Amygdala (tissue), 56 donors: ENCODE results near the gene LRRC61.

Source experiments
- DNase-seq, 56 donors: peaks; one replicate each; lab custom pipeline; 2025; lab: John Stamatoyannopoulos, UW

LRRC61 gene

DNA sequence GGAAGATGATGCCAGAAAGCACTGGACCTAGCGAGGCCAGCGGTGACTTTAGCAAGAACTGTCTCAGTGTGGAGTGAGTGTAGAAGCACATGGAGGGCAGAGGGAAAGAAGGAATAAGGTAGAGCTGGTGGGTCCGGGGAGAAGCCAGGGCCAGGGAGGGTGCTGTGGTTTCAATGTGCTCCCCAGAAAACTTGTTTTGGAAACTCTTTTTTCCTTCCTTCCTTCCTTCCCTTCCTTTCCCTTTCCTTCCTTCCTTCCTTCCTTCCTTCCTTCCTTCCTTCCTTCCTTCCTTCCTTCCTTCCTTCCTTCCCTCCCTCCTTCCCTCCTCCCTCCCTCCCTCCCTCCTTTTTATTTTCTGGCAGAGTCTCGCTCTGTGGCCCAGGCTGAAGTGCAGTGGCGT is 23.8 kb downstream of the LRRC61 start:
- no peak for DNase-seq

DNA sequence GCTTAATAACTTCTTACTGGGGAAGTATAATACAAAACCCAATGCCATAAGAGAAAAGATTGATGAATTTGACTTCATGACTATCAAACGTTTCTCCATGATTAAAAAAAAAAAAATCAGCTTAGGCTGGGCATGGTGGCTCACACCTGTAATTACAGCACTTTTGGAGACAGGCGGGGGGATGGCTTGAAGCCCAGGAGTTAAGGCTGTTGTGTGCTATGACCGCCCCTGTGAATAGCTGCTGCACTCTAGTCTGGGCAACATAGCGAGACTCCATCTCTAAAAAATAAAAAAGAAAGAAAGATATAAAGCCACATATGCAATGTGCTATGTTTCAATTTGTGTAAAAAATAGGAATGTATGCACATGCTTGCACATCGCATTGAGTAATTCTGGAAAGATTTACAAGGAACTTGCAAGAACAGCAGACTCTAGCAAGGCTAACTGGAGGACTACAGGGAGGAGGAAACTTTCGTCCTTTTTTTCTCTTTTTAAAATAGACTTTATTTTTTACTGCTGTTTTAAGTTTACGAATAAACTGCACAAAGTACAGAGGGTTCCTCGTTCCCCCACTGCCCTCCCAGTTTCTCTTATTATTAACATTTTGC is 28.5 kb downstream of the LRRC61 start:
- DNase-seq = no peak

DNA sequence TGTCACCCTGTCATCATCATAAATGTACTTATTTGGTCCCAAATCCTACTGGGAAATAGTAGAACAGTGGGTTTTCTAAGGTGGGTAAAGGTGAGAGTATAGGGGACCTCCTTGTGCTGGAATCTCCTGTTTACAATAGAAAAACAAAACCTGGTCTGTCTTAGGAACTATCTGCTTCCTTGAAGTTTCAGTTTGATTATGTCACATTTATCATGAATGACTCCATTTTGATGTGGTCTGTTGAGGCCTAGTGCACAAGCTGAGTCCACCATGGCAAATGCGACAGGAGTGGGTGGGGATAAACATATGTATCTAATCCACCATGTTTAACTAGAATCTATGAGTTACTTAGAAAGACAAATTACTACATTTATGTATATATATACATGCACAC is 32.5 kb downstream of the LRRC61 start:
- no peak for DNase-seq

DNA sequence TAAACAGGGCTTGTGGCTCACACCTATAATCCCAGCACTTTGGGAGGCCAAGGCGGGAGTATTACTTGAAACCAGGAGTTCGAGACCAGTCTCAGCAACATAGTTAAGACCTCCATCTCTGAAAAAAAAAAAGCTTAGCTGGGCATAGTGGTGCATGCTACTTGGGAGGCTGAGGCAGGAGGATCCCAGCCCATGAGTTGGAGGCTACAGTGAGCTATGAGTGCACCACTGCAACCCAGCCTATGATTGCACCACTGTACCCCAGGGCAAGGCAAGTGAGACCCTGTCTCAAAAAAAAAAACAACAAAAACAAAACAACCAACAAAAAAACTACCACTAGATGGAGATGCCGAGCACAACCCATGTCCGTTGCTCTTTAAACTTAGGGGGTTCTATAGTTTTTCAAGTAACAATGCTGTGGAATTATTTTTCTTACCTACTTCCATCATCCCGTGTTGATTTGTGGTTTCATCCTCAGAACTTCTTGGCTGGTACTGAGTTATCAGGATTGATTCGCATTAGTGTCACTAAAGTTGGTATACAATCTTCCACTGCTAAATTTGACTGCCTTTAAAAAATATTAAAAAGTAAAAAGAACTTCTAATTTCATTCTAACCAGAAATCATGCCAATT is 33.2 kb downstream of the LRRC61 start:
- DNase-seq = no peak

DNA sequence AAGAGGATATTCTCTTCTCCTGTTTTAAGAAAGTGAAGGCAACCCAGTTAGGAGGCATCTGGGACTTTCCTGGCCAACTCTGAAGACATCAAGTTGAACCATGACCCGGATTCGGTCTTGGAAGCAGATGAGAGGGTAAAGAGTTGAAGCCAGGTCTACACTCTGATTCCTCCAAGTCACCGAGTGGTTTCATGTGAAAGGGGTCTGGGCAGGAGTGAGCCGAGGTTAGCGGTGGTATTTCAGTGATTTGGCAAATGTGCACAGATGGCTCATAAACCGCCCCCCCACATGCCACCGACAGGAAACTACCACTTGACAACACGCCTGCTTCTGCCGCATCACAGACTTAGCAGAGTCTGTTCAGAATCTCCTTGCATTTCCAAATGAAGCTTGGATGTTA is 34.1 kb downstream of the LRRC61 start:
- no peak for DNase-seq

DNA sequence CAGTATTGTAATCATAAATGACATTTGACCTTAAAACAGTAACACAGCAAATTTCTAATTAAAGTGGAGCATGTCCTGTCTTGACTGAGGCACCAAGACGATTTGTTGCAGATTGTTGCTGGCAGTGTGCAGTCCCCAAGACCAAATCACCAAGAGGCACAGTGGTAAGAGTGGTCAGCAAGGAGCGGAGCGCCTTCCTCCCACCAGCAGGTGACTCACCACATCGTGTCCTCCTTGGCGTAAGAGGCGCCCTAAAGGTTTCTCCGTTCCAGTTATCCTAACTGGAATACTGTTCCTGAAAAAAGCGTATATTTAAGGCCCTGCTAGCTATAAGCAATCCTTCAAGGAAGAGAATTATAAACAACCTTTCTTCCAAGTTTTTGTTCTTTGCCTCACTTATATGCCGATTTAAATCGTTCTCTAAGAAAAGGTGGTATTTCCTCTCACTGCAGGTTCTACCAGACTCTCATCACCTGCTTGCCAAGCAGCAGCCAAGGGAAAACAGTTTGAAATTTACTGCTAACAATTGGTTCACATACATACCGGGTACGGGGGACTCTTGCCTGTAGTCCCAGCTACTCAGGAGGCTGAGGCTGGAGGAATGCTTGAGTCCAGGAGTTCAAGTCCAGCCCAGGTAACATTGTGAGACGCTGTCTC is 34.7 kb downstream of the LRRC61 start:
- DNase-seq = no peak

DNA sequence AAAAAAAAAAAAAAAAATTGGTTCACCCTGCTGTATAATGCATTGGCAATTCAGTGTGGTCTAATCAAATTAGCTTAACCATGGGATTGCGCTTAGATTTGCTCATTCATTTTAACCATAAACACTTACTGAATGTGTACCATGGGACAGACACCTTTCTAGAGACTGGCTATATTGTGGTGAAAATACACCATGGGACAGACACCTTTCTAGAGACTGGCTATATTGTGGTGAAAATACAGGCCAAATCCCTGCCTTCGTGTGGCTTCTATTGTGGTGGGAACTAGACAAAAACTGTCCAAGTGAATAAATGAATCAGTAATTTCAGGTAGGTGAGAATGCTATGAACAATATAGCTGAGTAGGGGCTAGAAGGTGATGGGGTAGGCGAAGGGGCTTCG is 35.3 kb downstream of the LRRC61 start:
- DNase-seq = no peak

DNA sequence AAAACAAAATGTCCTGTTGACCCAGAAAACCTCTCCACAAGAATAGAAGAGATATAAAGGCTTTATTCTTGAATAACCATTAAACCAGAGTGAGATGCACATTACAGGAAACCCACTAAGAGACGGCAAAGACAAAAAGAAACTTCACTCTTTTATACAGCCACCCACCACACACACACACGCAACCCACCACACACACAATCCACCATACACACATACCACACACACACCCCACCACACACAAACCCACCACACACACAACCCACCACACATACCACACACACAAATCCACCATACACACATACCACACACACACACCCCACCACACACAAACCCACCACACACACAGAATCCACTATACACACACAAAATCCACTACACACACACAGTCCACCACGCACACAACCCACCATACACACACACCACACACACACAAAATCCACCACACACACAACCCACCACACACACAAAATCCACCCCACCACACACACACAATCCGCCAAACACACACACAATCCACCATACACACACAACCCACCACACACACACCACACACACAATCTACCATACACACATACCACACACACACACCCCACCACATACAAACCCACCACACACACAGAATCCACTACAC is 36.0 kb downstream of the LRRC61 start:
- no peak for DNase-seq

DNA sequence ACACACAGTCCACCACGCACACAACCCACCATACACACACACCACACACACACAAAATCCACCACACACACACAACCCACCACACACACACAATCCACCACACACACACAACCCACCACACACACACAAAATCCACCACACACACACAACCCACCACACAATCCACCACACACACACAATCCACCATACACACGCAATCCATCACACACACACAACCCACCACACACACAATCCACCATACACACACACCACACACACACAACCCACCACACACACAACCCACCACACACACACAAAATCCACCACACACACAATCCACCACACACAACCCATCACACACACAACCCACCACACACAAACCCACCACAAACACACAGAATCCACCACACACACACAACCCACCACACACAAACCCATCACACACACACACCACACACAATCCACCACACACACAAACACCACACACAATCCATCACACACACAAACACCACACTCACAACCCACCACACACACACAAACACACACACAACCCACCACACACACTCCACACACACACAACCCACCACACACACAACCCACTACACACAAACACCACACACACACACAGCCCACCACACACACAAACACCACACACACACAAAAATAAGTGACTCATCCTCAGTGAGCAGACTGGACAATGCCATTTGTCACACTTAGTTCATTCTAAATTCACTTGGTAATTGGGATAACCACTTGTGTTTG is 36.6 kb downstream of the LRRC61 start:
- DNase-seq = no peak

DNA sequence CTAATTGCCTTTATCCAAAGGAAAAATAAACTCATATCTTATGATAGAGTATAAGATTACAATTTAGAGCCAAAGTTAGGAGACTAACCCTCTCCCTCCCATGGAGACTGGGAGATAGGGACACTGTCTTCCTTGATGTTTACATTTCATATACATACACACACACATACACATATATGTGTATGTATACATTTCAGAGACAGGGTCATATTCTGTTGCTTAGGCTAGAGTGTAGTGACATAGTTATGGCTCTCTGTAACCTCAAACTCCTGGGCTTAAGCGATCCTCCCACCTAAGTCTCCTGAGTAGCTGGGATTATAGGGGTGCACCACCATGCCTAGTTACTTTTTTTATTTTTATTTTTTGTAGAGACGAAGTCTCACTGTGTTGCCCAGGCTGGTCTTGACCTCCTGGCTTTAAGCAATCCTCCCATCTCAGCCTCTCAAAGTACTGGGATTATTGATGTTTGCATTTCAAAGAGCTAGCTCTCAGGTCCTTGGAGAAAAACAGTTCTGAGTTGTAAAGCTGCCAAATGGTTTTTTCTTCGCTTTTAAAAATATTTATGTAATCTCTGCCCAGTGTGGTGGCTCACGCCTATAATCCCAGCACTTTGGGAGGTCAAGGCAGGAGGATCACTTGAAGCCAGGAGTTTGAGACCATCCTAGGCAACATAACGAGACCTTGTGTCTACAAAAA is 37.4 kb downstream of the LRRC61 start:
- DNase-seq = no peak

DNA sequence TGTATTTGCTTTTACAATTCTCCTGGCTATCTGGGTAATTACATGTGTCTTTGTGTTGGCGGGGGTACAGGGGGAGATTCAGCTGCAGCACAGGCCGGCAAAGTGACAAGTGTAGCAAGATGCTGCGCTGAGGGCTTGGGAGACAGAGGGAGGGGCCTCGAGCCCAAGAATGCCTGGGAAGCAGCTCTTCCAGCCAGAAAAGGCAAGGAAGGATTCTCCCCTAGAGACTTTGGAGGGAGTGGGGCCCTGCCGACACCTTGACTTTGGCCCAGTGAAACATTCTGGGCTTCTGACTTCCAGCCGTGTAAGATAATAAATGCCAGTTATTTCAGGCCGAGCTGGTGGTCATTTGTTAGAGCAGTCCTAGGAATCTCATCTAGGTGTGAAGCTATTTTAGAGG is 38.2 kb downstream of the LRRC61 start:
- no peak for DNase-seq

DNA sequence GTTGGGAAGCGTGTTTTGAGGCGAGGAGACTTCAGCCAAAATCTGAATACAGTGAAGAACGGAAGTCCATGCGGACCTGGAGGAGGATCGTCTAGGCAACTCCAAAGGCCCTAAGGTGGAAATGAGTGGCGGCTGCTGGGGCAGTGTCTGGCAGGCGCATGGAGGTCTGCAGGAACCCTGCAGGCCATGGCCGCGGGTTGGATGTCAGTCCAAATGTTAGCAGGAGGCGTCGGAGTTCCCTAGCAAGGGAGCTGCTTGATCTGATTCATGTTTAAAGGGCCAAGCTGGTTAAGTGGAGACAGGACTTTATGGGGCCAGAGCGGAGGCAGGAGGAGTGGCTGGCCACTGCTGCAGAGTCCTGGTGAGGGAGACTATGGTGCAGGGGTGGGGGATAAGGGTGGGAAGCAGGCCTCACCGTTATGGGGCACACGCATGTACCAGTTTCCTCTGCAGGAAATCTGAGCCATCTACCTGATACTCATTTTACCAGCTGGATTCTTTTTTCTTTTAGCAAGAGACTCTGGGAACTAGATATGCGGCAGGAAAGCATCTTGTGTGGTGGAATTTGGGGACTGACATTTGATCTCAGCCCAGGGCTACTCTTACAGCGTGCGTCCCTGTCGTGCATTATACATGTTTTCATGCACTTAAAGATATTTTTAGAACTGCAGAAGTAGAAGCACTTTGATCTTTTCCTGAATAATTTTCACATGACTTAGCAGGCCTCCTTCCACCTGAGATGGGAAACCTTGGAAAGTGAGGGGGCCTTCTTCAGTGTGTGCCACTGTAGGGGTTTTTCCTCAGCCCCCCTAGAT is 38.9 kb downstream of the LRRC61 start:
- DNase-seq = no peak

DNA sequence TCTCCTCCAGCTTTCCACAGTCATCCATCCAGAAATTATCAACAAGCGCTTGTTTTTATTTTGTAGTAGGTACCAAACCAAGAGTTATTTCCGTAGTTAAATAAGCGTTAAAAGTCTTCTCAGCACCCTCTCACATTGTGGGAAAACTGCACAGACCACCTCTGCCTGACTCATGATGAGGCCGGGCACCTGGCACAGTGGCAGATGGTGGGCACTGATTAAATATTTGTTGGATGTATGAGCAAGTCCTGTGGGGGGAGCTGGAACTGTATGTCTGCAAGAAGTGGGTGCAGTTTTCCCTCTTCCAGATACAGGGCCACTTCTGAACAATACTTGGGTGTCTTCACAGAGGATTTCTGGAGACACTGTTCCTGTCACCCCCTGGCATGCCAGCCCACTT is 40.2 kb downstream of the LRRC61 start:
- DNase-seq = no peak

DNA sequence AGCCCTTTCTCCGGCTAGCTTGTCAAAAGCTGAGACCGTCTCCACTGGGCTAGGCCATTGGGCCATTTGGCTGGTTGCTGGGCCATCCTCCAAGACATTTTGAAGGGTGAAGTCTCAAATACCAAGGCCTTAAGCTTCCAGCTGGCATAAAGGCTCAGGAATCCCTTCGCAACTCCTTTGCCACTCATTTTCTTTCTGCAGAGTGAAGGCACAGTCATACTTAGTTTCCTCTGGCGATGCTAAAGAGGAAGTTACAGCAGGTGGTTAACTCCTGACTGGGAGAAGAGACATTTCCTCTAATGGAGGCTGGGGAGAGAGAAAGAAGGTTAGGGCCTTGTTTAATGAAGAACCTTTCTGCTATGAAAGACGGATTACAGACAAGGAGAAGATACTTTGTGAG is 40.7 kb downstream of the LRRC61 start:
- no peak for DNase-seq

DNA sequence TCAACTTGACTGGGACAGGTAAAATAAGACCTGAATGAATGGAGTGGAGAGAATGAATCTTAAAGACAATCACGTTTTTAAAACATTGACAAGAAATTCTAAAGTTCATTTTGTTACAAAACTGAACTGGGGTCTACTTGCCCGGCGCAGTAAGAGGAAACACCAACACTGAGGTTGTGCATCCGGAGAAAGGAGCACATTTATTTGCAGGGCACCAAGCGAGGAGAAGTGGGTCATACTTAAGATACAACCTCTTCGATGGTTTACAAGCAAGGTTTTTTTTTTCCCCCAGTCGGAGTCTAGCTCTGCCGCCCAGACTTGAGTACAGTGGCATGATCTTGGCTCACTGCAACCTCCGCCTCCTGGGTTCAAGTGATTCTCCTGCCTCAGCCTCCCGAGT is 42.0 kb downstream of the LRRC61 start:
- DNase-seq = no peak

DNA sequence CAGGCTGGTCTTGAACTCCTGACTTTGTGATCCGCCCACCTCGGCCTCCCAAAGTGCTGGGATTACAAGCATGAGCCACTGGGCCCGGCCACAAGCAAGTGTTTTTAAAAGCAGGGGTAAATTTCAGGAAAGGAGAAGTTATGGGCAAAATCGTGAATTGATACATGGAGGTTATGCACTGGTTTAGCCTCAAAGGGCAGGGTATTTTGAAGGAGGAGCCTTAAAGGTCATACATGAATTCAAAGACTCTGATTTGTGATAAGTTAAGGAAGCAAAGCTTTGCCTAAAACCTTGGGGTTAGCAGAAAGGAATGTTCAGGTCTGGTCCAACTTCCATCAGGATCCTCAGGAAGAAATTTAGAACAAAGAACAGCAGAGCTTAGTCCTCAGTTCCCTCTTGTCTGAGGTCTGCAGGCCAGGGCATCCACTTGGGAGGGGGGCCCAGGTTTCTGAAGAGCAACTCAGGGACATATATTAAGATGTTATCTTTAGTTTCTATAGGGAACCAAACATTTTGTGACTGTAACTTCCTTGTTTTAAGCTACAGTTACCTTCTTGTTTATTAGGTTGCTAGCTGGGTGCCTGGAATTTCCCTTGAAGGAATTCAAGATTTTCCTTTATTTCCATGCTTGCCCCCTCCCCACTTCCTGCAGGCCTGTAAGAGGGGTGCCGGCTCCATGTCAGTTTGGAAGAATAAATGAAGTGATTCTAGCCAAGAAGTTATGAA is 42.7 kb downstream of the LRRC61 start:
- DNase-seq = no peak

DNA sequence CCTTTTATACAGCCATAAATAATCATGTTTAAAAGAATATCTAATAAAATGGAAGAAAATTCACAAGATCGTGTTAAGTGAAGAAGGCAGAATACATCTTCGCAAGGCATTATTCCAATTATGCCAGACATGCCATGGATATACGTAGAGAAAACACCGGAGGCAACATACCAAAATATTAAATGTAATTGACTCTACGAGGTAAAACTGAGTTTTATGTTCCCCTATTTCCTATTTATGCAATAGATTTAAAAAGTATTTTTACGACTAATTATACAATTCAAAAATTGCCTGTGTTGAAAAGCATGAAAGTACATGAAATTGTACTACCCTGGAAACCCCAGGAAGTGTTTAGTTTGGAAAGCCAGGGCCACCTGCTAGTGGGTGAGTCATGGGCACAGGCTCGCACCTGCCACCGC is 44.5 kb downstream of the LRRC61 start:
- DNase-seq = no peak

DNA sequence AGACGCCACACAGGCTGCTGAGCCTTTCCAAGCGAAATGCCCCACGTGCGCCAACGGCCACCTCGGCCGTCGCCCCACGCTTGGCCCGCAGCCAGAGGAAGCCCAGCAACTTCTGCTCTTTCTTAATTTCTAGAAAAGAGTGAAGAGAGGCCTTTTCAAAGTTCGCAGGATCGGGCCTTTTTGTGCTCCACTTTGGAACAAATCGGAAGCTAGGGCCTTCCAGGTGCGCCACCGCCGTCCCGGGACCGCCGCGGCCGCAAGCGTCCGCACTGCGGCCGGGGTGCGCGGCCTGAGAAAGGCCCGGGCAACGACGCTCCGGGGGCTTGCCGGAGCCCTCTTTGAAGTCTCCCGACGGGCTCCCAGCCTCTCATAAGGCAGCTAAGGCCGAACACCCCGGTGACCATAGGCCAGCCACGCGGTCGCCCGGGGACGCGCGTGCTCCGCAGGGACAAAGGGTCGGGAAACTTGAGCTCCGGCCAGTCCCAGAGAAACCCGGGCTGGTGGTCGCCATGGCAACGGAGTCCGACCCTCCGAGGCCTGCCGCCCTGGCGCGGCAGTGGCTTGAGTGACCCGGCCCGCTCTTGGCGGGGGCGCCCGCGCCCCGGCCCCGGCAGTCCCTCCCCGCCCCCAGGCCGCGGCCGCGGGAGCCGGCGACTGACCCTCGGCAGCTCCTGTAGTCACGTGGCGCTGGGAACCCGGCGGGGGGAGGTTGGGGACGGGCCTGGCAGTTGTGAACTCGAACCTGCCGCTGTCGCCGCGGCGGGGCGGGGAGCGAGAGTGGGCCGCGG is 45.1 kb downstream of the LRRC61 start, which contains the start of gene REPIN1:
Gene REPIN1, plus strand, starts transcription at position 727 of the 788 bp plus-strand sequence. CDS start 890 bp downstream, outside the sequence.
- DNase-seq = peak in 53 of 56 donors; percentile 46 to 92 (median 83)
